A549 (cell line): Measurements from ENCODE around the gene RPS6KA2. TPM values are rescaled to one million over a fixed set of nuclear protein-coding genes. Genes with fewer than 3 reads are reported as not detected.

Source experiments
- ATAC-seq, 2 experiments: fragments of 200-7000 bp in 1 of 2; fragments of >200 bp in 1 of 2; cut with Nextera tagmentation in 1 of 2; cut with Tn5 transposase in 1 of 2; 3 replicates each; pipeline versions ENCODE4 v1.8.0 to v1.9.1; 2018 to 2020; ENCODE audit warnings: mild to moderate bottlenecking in 1 of 2, moderate library complexity in 1 of 2
- CTCF ChIA-PET: fragments of 300-600 bp; sonication (Branson Sonifier 250); formaldehyde crosslinking; extraction: SDS; loops from one replicate; lab custom pipeline; 2021; ENCODE audit warnings: antibody characterized with exemption, inconsistent platforms; lab: Yijun Ruan, JAX
- POLR2A ChIA-PET: fragments of 350-600 bp; formaldehyde crosslinking; extraction: SDS; loops from one replicate; lab custom pipeline; 2021; ENCODE audit warnings: antibody characterized with exemption, inconsistent platforms; lab: Yijun Ruan, JAX
- DNase-seq, 2 experiments: peaks; one replicate each; pipeline versions ENCODE4 v3.0.0 to v3.0.0-alpha.2; 2011 to 2016; ENCODE audit warnings: low read depth in 1 of 2, low spot score in 1 of 2
- FAIRE-seq: peaks from 2 replicates; lab custom pipeline; 2011; peaks lifted over from hg19 to GRCh38; lab: Jason Lieb, UNC
- H3K27ac ChIP-seq, 2 experiments: fragments of >200 bp; sonication (Bioruptor Twin); formaldehyde crosslinking; 3 replicates each; pipeline ENCODE4 v1.5.1; 2016 to 2017
- H3K4me1 ChIP-seq: fragments of >200 bp; sonication (Bioruptor Twin); formaldehyde crosslinking; 3 replicates; pipeline ENCODE4 v1.6.1; 2016
- H3K4me2 ChIP-seq: fragments of >200 bp; sonication (Bioruptor Twin); formaldehyde crosslinking; 3 replicates; pipeline ENCODE4 v1.6.1; 2016
- H3K4me3 ChIP-seq: fragments of >200 bp; sonication (Bioruptor Twin); formaldehyde crosslinking; 3 replicates; pipeline ENCODE4 v1.5.1; 2016
- H3K9me3 ChIP-seq: fragments of >200 bp; sonication (Bioruptor Twin); formaldehyde crosslinking; 3 replicates; pipeline ENCODE4 v1.6.1; 2016
- CBX8 ChIP-seq: fragments of 200-600 bp; sonication (generic); IDR thresholded peaks from 2 replicates; pipeline ENCODE4 v1.6.1; 2016
- CHD2 ChIP-seq: fragments of 150-350 bp; IDR thresholded peaks from 2 replicates; pipeline ENCODE4 v1.6.1; 2014; ENCODE audit warnings: low read length; ENCODE audit not compliant: partially characterized antibody
- EHMT2 ChIP-seq: fragments of 200-600 bp; sonication (generic); IDR thresholded peaks from 2 replicates; pipeline ENCODE4 v1.6.1; 2016; ENCODE audit warnings: antibody characterized with exemption, low read depth, mild to moderate bottlenecking, moderate library complexity
- ELK1 ChIP-seq: fragments of 150-350 bp; IDR thresholded peaks from 2 replicates; pipeline ENCODE4 v1.6.1; 2014; ENCODE audit warnings: low read depth, mild to moderate bottlenecking, low read length
- FOSB ChIP-seq: fragments of 250-450 bp; sonication (Bioruptor Pico); IDR thresholded peaks from 2 replicates; pipeline ENCODE4 v1.5.0; 2020; ENCODE audit warnings: mild to moderate bottlenecking, moderate library complexity
- FOSL2 ChIP-seq, 2 experiments: fragments of 450-650 bp in 1 of 2; fragments of >200 bp in 1 of 2; sonication (Bioruptor Twin) in 1 of 2; formaldehyde crosslinking; IDR thresholded peaks; 2 replicates each; pipeline versions ENCODE4 v1.5.0 to v1.6.1; 2016 to 2020; ENCODE audit warnings: mild to moderate bottlenecking in 1 of 2, moderate library complexity in 1 of 2
- GATA3 ChIP-seq: IDR thresholded peaks from 2 replicates; pipeline ENCODE4 v1.6.1; 2012; ENCODE audit warnings: borderline replicate concordance
- HOXB13 ChIP-seq: fragments of 250-450 bp; sonication (Bioruptor Pico); IDR thresholded peaks from 2 replicates; pipeline ENCODE4 v1.5.0; 2020; ENCODE audit warnings: low read depth, mild to moderate bottlenecking, moderate library complexity
- HOXB5 ChIP-seq: fragments of 250-450 bp; sonication (Bioruptor Pico); IDR thresholded peaks from 2 replicates; pipeline ENCODE4 v1.5.0; 2020; ENCODE audit warnings: mild to moderate bottlenecking, moderate library complexity
- JUN ChIP-seq, 2 experiments: fragments of >200 bp; sonication (Bioruptor Twin); formaldehyde crosslinking; IDR thresholded peaks; 2 replicates in 1 of 2; 3 replicates in 1 of 2; pipeline ENCODE4 v1.6.1; 2016 to 2017
- JUNB ChIP-seq: fragments of >200 bp; sonication (Bioruptor Twin); formaldehyde crosslinking; IDR thresholded peaks from 2 replicates; pipeline ENCODE4 v1.6.1; 2016
- KDM1A ChIP-seq: fragments of 200-600 bp; sonication (generic); IDR thresholded peaks from 2 replicates; pipeline ENCODE4 v1.6.1; 2016; ENCODE audit warnings: low read depth, mild to moderate bottlenecking
- MAZ ChIP-seq: fragments of 150-350 bp; IDR thresholded peaks from 2 replicates; pipeline ENCODE4 v1.6.1; 2014; ENCODE audit warnings: antibody characterized with exemption, low read depth, low read length, borderline replicate concordance
- MYC ChIP-seq: IDR thresholded peaks from 2 replicates; pipeline ENCODE4 v1.6.1; 2012; ENCODE audit warnings: mild to moderate bottlenecking, inconsistent platforms, low read length, improper control_type of control experiment, borderline replicate concordance
- NPAS2 ChIP-seq: fragments of 250-450 bp; sonication (Bioruptor Pico); IDR thresholded peaks from 2 replicates; pipeline ENCODE4 v1.8.0; 2022; ENCODE audit warnings: mild to moderate bottlenecking, moderate library complexity, borderline replicate concordance
- RAD21 ChIP-seq, 2 experiments: fragments of >200 bp in 1 of 2; sonication (Bioruptor Twin) in 1 of 2; formaldehyde crosslinking in 1 of 2; IDR thresholded peaks in 1 of 2; conservative IDR thresholded peaks in 1 of 2; 2 replicates in 1 of 2; 3 replicates in 1 of 2; pipeline ENCODE4 v1.6.1; 2012 to 2018; ENCODE audit warnings: inconsistent platforms in 1 of 2
- RFX5 ChIP-seq: fragments of 450-650 bp; IDR thresholded peaks from 2 replicates; pipeline ENCODE4 v1.7.1; 2014; ENCODE audit warnings: antibody characterized with exemption, mild to moderate bottlenecking, moderate library complexity
- RNF2 ChIP-seq: fragments of 200-600 bp; sonication (generic); IDR thresholded peaks from 2 replicates; pipeline ENCODE4 v1.6.1; 2016; ENCODE audit warnings: low read depth, mild to moderate bottlenecking, antibody characterized with exemption, moderate library complexity, borderline replicate concordance
- SMC3 ChIP-seq: fragments of >200 bp; sonication (Bioruptor Twin); formaldehyde crosslinking; IDR thresholded peaks from 3 replicates; pipeline ENCODE4 v1.6.1; 2018; ENCODE audit warnings: inconsistent platforms
- TFCP2L1 ChIP-seq: fragments of 250-450 bp; sonication (Bioruptor Pico); IDR thresholded peaks from 2 replicates; pipeline ENCODE4 v1.5.0; 2021; ENCODE audit warnings: mild to moderate bottlenecking
- TP53 ChIP-seq: fragments of 250-450 bp; sonication (Bioruptor Pico); IDR thresholded peaks from 2 replicates; pipeline ENCODE4 v1.5.0; 2021; ENCODE audit warnings: mild to moderate bottlenecking, moderate library complexity
- ZC3H11A ChIP-seq: fragments of 450-650 bp; IDR thresholded peaks from 2 replicates; pipeline ENCODE4 v1.6.1; 2014; ENCODE audit warnings: antibody characterized with exemption, mild to moderate bottlenecking
- ZSCAN20 ChIP-seq: fragments of 250-450 bp; sonication (Bioruptor Pico); IDR thresholded peaks from 2 replicates; pipeline ENCODE4 v1.8.0; 2022; ENCODE audit warnings: mild to moderate bottlenecking, moderate library complexity
- WGBS: methylation state at CpG from one replicate; pipeline ENCODE4 v1.1.6; 2017; ENCODE audit errors: missing lambda C conversion rate; 5-methylcytosine and 5-hydroxymethylcytosine counted together
- polyA plus RNA-seq, 4 experiments: library from polyadenylated mRNA; depleted of rRNA in 3 of 4; stranded (reverse); fragments of >200 nt; fragmentation: RNase III in 1 of 4; extraction: RNeasy Plus Mini Kit Qiagen cat#74134 plus additional on column Dnase treatment in 1 of 4; gene quantifications; 2 replicates in 3 of 4; 3 replicates in 1 of 4; pipeline ENCODE4 v1.2.3, GENCODE V29; 2011 to 2017
- TF ChIP-seq, protein P1 (sequence below): fragments of 450-650 bp; IDR thresholded peaks from 2 replicates; pipeline ENCODE4 v1.6.1; 2014; ENCODE audit warnings: antibody characterized with exemption
- TF ChIP-seq, protein P2 (sequence below): fragments of >200 bp; sonication (Bioruptor Twin); formaldehyde crosslinking; IDR thresholded peaks from 3 replicates; pipeline ENCODE4 v1.6.1; 2016

Gene RPS6KA2
- polyA plus RNA-seq, 2 of the 4 experiments (the other 2 are of a cell fraction): 0.19 TPM; not detected in 1

DNA sequence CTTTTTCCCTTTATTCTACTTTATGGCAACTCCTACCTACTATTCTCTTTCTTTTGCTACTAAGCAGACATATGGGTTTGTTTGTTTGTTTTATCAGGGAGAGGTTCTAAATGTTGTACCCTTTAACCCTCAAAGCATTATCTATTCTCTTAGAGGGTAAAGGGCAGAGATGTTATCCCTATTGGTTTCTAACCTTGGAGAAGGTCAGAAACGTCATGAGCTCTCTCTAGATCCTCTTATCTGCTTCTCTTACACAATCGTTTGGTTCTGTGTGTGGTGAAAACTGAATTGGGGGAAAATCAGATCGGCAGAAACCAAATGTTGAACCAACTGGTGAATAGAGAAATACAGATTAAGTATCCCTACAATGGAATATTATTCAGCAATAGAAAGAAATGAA is 237.9 kb downstream of the RPS6KA2 start:
- no peak for FAIRE-seq
- TF ChIP-seq CHD2 (no peak), RNF2 (no peak), JUNB (no peak), HOXB5 (no peak), RAD21 (conservative IDR thresholded peaks at IDR 0.05 in 1 of 2, IDR thresholded peaks at IDR 0.05 in 1 of 2) (no peak), FOSB (CRISPR knock-in tag) (no peak), MAZ (no peak), TFCP2L1 (no peak), HOXB13 (CRISPR knock-in tag) (no peak), ZSCAN20 (CRISPR knock-in tag) (no peak), GATA3 (no peak), KDM1A (no peak), NPAS2 (no peak), ZC3H11A (no peak)
- TF ChIP-seq, protein P1, sequence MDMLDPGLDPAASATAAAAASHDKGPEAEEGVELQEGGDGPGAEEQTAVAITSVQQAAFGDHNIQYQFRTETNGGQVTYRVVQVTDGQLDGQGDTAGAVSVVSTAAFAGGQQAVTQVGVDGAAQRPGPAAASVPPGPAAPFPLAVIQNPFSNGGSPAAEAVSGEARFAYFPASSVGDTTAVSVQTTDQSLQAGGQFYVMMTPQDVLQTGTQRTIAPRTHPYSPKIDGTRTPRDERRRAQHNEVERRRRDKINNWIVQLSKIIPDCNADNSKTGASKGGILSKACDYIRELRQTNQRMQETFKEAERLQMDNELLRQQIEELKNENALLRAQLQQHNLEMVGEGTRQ: no peak
- TF ChIP-seq, protein P2, sequence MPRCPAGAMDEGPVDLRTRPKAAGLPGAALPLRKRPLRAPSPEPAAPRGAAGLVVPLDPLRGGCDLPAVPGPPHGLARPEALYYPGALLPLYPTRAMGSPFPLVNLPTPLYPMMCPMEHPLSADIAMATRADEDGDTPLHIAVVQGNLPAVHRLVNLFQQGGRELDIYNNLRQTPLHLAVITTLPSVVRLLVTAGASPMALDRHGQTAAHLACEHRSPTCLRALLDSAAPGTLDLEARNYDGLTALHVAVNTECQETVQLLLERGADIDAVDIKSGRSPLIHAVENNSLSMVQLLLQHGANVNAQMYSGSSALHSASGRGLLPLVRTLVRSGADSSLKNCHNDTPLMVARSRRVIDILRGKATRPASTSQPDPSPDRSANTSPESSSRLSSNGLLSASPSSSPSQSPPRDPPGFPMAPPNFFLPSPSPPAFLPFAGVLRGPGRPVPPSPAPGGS: no peak
- peaks cover under 1% of the 10 kb centered on the region; the same call in 1 of the 3 replicates for H3K4me1 ChIP-seq
- no peak for ATAC-seq
- WGBS: 6% methylated on average over 3 of the region's 3 CpGs
- ChIA-PET CTCF (interaction anchor here (1.5 to 2.2 kb wide), 3 partner anchors 11 to 113 kb away, joined by 3 to 8 read pairs (median 6); no protein-coding TSS in a partner anchor), POLR2A (no interaction called here)
- DNase-seq: no peak
- H3K9me3 ChIP-seq: no peaks in the 10 kb centered on the region
- no peak overlapping the region for H3K4me2 ChIP-seq
- no peak overlapping the region for H3K4me3 ChIP-seq
- H3K27ac ChIP-seq: no peak overlapping the region

GRCh38 chr6:166388290-166389004 is 238.6 kb downstream of the RPS6KA2 start:
- ATAC-seq (no peak), FAIRE-seq (no peak), DNase-seq (no peak)
- H3K27ac ChIP-seq: no peak overlapping the region
- peaks cover 3% of the 10 kb centered on the region; the same call in 1 of the 3 replicates for H3K4me1 ChIP-seq
- no peak for TF ChIP-seq GATA3
- TF ChIP-seq HOXB13 (CRISPR knock-in tag): no peak
- TF ChIP-seq ZSCAN20 (CRISPR knock-in tag): no peak
- TF ChIP-seq ZC3H11A: no peak
- TF ChIP-seq HOXB5: no peak
- TF ChIP-seq SMC3: no peak
- no peak for TF ChIP-seq MYC
- TF ChIP-seq EHMT2: no peak
- no peak for TF ChIP-seq ELK1
- no peak for TF ChIP-seq MAZ
- no peak for TF ChIP-seq TP53 (CRISPR knock-in tag)
- no peak for TF ChIP-seq JUN (IDR thresholded peaks at IDR 0.05)
- no peak for TF ChIP-seq CHD2
- TF ChIP-seq FOSL2 (IDR thresholded peaks at IDR 0.05): no peak
- TF ChIP-seq FOSL2 (CRISPR knock-in tag; IDR thresholded peaks at IDR 0.05): no peak
- no peak for TF ChIP-seq CBX8
- no peak for TF ChIP-seq RFX5
- no peak overlapping the region for H3K4me2 ChIP-seq
- ChIA-PET CTCF (interaction anchor here (0.6 to 2.2 kb wide), 5 partner anchors 11 to 113 kb away, joined by 3 to 8 read pairs (median 3); no protein-coding TSS in a partner anchor), POLR2A (no interaction called here)
- no peak overlapping the region for H3K4me3 ChIP-seq
- no peaks in the 10 kb centered on the region for H3K9me3 ChIP-seq
- 61% methylated on average over 8 of the region's 13 CpGs for WGBS
